D721Med (cell line): Measurements from ENCODE around the gene RAB41.

Experiments
- DNase-seq: peaks from one replicate; pipeline ENCODE4 v3.0.0; 2011; ENCODE audit warnings: low spot score; ENCODE audit not compliant: insufficient read length
- FAIRE-seq: peaks from 2 replicates; lab custom pipeline; 2011; peaks lifted over from hg19 to GRCh38; lab: Jason Lieb, UNC
- TF ChIP-seq, protein P1 (sequence below): IDR thresholded peaks from 2 replicates; pipeline ENCODE4 v1.5.1; 2012; ENCODE audit warnings: mild to moderate bottlenecking, control low read depth; ENCODE audit not compliant: insufficient read depth; ENCODE audit errors: missing control alignments

RAB41 gene

DNA sequence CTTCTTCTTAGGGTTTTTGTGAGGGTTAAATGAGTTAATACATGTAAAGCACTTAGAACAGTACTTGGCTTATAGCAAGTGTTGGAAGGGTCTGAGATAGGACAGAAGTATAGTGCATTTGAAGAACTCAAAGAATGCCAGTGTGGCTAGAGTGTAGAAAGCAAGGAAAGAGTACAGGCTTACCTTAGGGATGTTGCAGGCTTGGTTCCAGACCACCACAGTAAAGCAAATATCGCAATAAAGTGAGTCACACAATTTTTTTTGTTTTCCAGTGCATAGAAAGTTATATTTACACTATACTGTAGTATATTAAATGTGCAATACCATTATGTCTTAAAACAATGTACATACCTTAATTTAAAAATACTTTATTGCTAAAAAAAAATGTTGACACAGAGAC lies 49.2 kb downstream of the RAB41 start:
- no peak for DNase-seq
- TF ChIP-seq, protein P1, sequence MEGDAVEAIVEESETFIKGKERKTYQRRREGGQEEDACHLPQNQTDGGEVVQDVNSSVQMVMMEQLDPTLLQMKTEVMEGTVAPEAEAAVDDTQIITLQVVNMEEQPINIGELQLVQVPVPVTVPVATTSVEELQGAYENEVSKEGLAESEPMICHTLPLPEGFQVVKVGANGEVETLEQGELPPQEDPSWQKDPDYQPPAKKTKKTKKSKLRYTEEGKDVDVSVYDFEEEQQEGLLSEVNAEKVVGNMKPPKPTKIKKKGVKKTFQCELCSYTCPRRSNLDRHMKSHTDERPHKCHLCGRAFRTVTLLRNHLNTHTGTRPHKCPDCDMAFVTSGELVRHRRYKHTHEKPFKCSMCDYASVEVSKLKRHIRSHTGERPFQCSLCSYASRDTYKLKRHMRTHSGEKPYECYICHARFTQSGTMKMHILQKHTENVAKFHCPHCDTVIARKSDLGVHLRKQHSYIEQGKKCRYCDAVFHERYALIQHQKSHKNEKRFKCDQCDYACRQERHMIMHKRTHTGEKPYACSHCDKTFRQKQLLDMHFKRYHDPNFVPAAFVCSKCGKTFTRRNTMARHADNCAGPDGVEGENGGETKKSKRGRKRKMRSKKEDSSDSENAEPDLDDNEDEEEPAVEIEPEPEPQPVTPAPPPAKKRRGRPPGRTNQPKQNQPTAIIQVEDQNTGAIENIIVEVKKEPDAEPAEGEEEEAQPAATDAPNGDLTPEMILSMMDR = no peak
- no peak for FAIRE-seq

DNA sequence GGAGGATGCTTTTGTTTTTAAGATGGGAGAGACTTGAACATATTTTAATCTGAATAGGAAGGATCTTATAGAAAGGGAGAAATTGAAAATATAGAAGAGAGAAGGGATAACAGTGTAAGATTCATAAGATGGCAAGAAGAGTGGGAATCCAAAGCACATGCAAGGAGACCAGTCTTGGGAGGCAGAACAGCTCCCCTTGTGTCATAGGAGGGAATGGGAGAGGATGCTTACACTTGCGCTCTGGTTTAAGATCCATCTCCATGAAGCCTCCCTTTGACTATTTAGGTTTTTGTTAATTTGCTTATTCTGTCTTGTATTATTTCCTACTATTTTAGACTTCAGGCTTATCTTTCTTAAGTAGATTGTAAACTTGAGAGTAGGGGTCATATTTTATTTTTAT lies 50.6 kb downstream of the RAB41 start:
- DNase-seq (no peak), FAIRE-seq (no peak)
- TF ChIP-seq, protein P1 = no peak
